ENCODE results near the gene CDPF1.

DNA sequence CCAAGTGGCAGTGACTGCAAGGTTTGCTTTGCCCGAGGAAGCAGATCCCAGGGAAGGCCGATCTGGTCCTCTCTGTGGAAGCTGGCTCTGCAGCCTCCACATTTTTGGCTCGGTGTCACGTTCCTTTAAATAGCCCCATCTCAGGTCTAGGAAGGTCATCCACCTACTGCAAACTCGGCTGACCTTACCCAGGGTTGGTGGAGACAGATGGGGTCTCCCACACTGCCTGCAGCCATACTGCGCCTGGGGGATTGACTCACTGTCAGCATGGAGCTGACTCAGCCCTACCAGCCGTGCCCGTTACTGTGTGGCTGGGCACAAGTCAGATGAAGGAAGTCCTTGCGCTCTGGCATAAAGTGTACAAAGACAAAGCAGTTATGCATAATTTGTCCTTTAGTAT lies 16.9 kb downstream of the CDPF1 start:
- TF ChIP-seq, protein P1, sequence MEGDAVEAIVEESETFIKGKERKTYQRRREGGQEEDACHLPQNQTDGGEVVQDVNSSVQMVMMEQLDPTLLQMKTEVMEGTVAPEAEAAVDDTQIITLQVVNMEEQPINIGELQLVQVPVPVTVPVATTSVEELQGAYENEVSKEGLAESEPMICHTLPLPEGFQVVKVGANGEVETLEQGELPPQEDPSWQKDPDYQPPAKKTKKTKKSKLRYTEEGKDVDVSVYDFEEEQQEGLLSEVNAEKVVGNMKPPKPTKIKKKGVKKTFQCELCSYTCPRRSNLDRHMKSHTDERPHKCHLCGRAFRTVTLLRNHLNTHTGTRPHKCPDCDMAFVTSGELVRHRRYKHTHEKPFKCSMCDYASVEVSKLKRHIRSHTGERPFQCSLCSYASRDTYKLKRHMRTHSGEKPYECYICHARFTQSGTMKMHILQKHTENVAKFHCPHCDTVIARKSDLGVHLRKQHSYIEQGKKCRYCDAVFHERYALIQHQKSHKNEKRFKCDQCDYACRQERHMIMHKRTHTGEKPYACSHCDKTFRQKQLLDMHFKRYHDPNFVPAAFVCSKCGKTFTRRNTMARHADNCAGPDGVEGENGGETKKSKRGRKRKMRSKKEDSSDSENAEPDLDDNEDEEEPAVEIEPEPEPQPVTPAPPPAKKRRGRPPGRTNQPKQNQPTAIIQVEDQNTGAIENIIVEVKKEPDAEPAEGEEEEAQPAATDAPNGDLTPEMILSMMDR (IDR thresholded peaks at IDR 0.05) = no peak
- TF ChIP-seq POLR2AphosphoS5 (IDR thresholded peaks at IDR 0.05; ENCODE audit: low read depth, low read length) (no peak), SIN3A (IDR thresholded peaks at IDR 0.05; ENCODE audit: borderline replicate concordance, insufficient read depth, low read depth, low read length) (no peak)

All from Panc1 (cell line).